Measurements from ENCODE around the gene ZNF367. TPM values are rescaled to one million over a fixed set of nuclear protein-coding genes. Genes with fewer than 3 reads are reported as not detected.
A peak's percentile ranks its signal among the peaks of the same experiment; 100 is the strongest.

ZNF367 gene
- total RNA-seq, 2 donors from 2014 or later = 12.8 to 26.3 TPM

- Mint-ChIP-seq H3K4me3 (no peak overlapping the region), H3K36me3 (peaks cover 12% of the 10 kb centered on the region), H3K27me3 (no peaks in the 10 kb centered on the region), H3K9me3 (peaks cover 3% of the 10 kb centered on the region), H3K4me1 (ENCODE audit: low read depth in 2 of 2) (peaks cover 15 to 23% of the 10 kb centered on the region in 2 donors), H3K27ac (peak overlapping the region; percentile 2 to 86)
- ATAC-seq = no peak
- DNase-seq (ENCODE audit: low spot score) = no peak
Measured at GRCh38 chr9:96400132-96400910, 17.8 kb downstream of the ZNF367 start.

GRCh38 chr9:96399325-96399633, 18.9 kb downstream of the ZNF367 start:
- no peaks in the 10 kb centered on the region for H3K27me3 Mint-ChIP-seq
- peak overlapping the region; percentile 24 for H3K4me3 Mint-ChIP-seq
- H3K4me1 Mint-ChIP-seq (ENCODE audit: low read depth in 2 of 2) = peaks cover 15 to 23% of the 10 kb centered on the region in 2 donors
- ATAC-seq (no peak), DNase-seq (ENCODE audit: low spot score) (no peak)
- peak overlapping the region; percentile 36 to 86 for H3K27ac Mint-ChIP-seq
- H3K36me3 Mint-ChIP-seq = peaks cover 12% of the 10 kb centered on the region
- H3K9me3 Mint-ChIP-seq = peaks cover 3% of the 10 kb centered on the region

- DNase-seq (ENCODE audit: low spot score) (no peak), ATAC-seq (no peak)
- Mint-ChIP-seq H3K9me3 (peaks cover 3% of the 10 kb centered on the region), H3K4me3 (peak overlapping the region; percentile 24), H3K36me3 (peaks cover 12% of the 10 kb centered on the region), H3K27me3 (no peaks in the 10 kb centered on the region), H3K4me1 (ENCODE audit: low read depth in 2 of 2) (peaks cover 15 to 23% of the 10 kb centered on the region in 2 donors), H3K27ac (peak overlapping the region; percentile 36 to 86)
Measured at GRCh38 chr9:96398582-96399324, 19.4 kb downstream of the ZNF367 start.

GRCh38 chr9:96395964-96396363, 22.2 kb downstream of the ZNF367 start:
- Mint-ChIP-seq H3K27me3 (no peaks in the 10 kb centered on the region), H3K36me3 (peaks cover 17% of the 10 kb centered on the region), H3K27ac (no peak overlapping the region), H3K4me3 (no peak overlapping the region), H3K4me1 (ENCODE audit: low read depth in 2 of 2) (peaks cover 15 to 26% of the 10 kb centered on the region in 2 donors), H3K9me3 (peaks cover 3% of the 10 kb centered on the region)
- ATAC-seq (no peak), DNase-seq (ENCODE audit: low spot score) (no peak)

- Mint-ChIP-seq H3K4me3 (no peak overlapping the region), H3K9me3 (no peaks in the 10 kb centered on the region), H3K27ac (no peak overlapping the region), H3K4me1 (ENCODE audit: low read depth in 2 of 2) (peaks cover 11 to 24% of the 10 kb centered on the region in 2 donors), H3K27me3 (no peaks in the 10 kb centered on the region), H3K36me3 (peaks cover 15% of the 10 kb centered on the region)
- ATAC-seq = no peak
- no peak for DNase-seq (ENCODE audit: low spot score)
Measured at GRCh38 chr9:96394832-96395496, 23.2 kb downstream of the ZNF367 start.

GRCh38 chr9:96392263-96392662, 25.9 kb downstream of the ZNF367 start:
- ATAC-seq (no peak), DNase-seq (ENCODE audit: low spot score) (no peak)
- no peaks in the 10 kb centered on the region for H3K9me3 Mint-ChIP-seq
- peaks cover 0 to 9% of the 10 kb centered on the region in 2 donors for H3K4me1 Mint-ChIP-seq (ENCODE audit: low read depth in 2 of 2)
- H3K27me3 Mint-ChIP-seq = no peaks in the 10 kb centered on the region
- peaks cover 12% of the 10 kb centered on the region for H3K36me3 Mint-ChIP-seq
- H3K27ac Mint-ChIP-seq = no peak overlapping the region
- no peak overlapping the region for H3K4me3 Mint-ChIP-seq

GRCh38 chr9:96391021-96391765, 27.0 kb downstream of the ZNF367 start:
- ATAC-seq = no peak
- Mint-ChIP-seq H3K27me3 (no peaks in the 10 kb centered on the region), H3K4me3 (no peak overlapping the region), H3K36me3 (peaks cover 19% of the 10 kb centered on the region), H3K4me1 (ENCODE audit: low read depth in 2 of 2) (peaks cover 0 to 9% of the 10 kb centered on the region in 2 donors), H3K27ac (no peak overlapping the region), H3K9me3 (no peaks in the 10 kb centered on the region)
- DNase-seq (ENCODE audit: low spot score) = no peak

- ATAC-seq = no peak
- Mint-ChIP-seq H3K4me3 (no peak overlapping the region), H3K9me3 (no peaks in the 10 kb centered on the region), H3K4me1 (ENCODE audit: low read depth in 2 of 2) (peaks cover 4 to 20% of the 10 kb centered on the region in 2 donors), H3K27me3 (no peaks in the 10 kb centered on the region), H3K36me3 (peaks cover 26% of the 10 kb centered on the region), H3K27ac (no peak overlapping the region)
- DNase-seq (ENCODE audit: low spot score) = no peak
Measured at GRCh38 chr9:96388144-96388543, 30.0 kb downstream of the ZNF367 start.

GRCh38 chr9:96386157-96386556, 32.0 kb downstream of the ZNF367 start:
- Mint-ChIP-seq H3K9me3 (no peaks in the 10 kb centered on the region), H3K4me3 (no peak overlapping the region), H3K27ac (no peak overlapping the region), H3K36me3 (peaks cover 21% of the 10 kb centered on the region), H3K27me3 (no peaks in the 10 kb centered on the region), H3K4me1 (ENCODE audit: low read depth in 2 of 2) (peaks cover 16 to 30% of the 10 kb centered on the region in 2 donors)
- ATAC-seq (no peak), DNase-seq (ENCODE audit: low spot score) (no peak)

GRCh38 chr9:96383165-96383942, 34.8 kb downstream of the ZNF367 start, which contains the start of gene SLC35D2:
SLC35D2 (minus strand) TSS chr9:96383711; CDS start chr9:96383634, 77 bp downstream.
- peak; percentile 67 for DNase-seq (ENCODE audit: low spot score)
- Mint-ChIP-seq H3K36me3 (peaks cover 14% of the 10 kb centered on the region), H3K27me3 (no peaks in the 10 kb centered on the region), H3K4me3 (peak within 1 kb of the TSS; percentile 81), H3K9me3 (no peaks in the 10 kb centered on the region), H3K27ac (peak within 1 kb of the TSS; percentile 37 to 43), H3K4me1 (ENCODE audit: low read depth in 2 of 2) (peaks cover 28 to 35% of the 10 kb centered on the region in 2 donors)
- peak; percentile 82 to 90 for ATAC-seq

- Mint-ChIP-seq H3K36me3 (peaks cover 14% of the 10 kb centered on the region), H3K27me3 (no peaks in the 10 kb centered on the region), H3K4me3 (peak overlapping the region; percentile 63), H3K27ac (peak overlapping the region in 1 of 2 donors; percentile 43), H3K9me3 (no peaks in the 10 kb centered on the region), H3K4me1 (ENCODE audit: low read depth in 2 of 2) (peaks cover 28 to 35% of the 10 kb centered on the region in 2 donors)
- no peak for ATAC-seq
- no peak for DNase-seq (ENCODE audit: low spot score)
Measured at GRCh38 chr9:96382839-96383164, 35.4 kb downstream of the ZNF367 start.

GRCh38 chr9:96382175-96382574, 36.0 kb downstream of the ZNF367 start:
- H3K27ac Mint-ChIP-seq = no peak overlapping the region
- H3K4me3 Mint-ChIP-seq = no peak overlapping the region
- DNase-seq (ENCODE audit: low spot score) = no peak

GRCh38 chr9:96381696-96382095, 36.5 kb downstream of the ZNF367 start:
- no peak for ATAC-seq
- no peak for DNase-seq (ENCODE audit: low spot score)
- Mint-ChIP-seq H3K4me3 (no peak overlapping the region), H3K9me3 (no peaks in the 10 kb centered on the region), H3K36me3 (peaks cover 9% of the 10 kb centered on the region), H3K4me1 (ENCODE audit: low read depth in 2 of 2) (peaks cover 33 to 35% of the 10 kb centered on the region in 2 donors), H3K27me3 (no peaks in the 10 kb centered on the region), H3K27ac (no peak overlapping the region)

More at GRCh38 chr9:96382175-96382574, 36.0 kb downstream of the ZNF367 start:
- Mint-ChIP-seq H3K27me3 (no peaks in the 10 kb centered on the region), H3K36me3 (peaks cover 14% of the 10 kb centered on the region), H3K9me3 (no peaks in the 10 kb centered on the region), H3K4me1 (ENCODE audit: low read depth in 2 of 2) (peaks cover 33 to 35% of the 10 kb centered on the region in 2 donors)
- no peak for ATAC-seq

All from natural killer cell treated with Interleukin-12 subunit alpha and Interleukin-12 subunit beta and Interleukin-15 and Interleukin-18, amount 100 ng/mL, for 72 hours (primary cell).